ENCODE measurements around the gene ACTL8. TPM values are rescaled to one million over a fixed set of nuclear protein-coding genes. Genes with fewer than 3 reads are reported as not detected.

Gene ACTL8
- total RNA-seq, 1 donor from 2014 or later: not detected

- intact Hi-C loops (cut with micrococcal nuclease): no loop called here
Observed at GRCh38 chr1:17874231-17874630, 119.1 kb downstream of the ACTL8 start.

- intact Hi-C loops (cut with micrococcal nuclease): no loop called here
Observed at GRCh38 chr1:17874710-17875109, 119.6 kb downstream of the ACTL8 start.

- intact Hi-C loops (cut with micrococcal nuclease): no loop called here
Observed at GRCh38 chr1:17875171-17875881, 120.2 kb downstream of the ACTL8 start.

- intact Hi-C loops (cut with micrococcal nuclease): no loop called here
Observed at GRCh38 chr1:17875882-17876280, 120.7 kb downstream of the ACTL8 start.

Other genes with a start within 250 kb of the ACTL8 start
- gene ARHGEF10L, start 215.6 kb upstream of the ACTL8 start, total RNA-seq: not detected in 2 replicates

Data from T-helper 2 cell treated with Interferon-gamma antibody and Interleukin-4, amounts not matched to agents 100 ng/mL and 5 ng/mL, for 36 hours (primary cell).